CD14-positive monocyte (primary cell): ENCODE measurements around the gene EME1. TPM values are rescaled to one million over a fixed set of nuclear protein-coding genes. Genes with fewer than 3 reads are reported as not detected.

Source experiments
- DNase-seq, 3 donors: peaks; one replicate each; pipeline ENCODE4 v3.0.0-alpha.2; 2011 to 2022
- H2AFZ ChIP-seq: 2 replicates; pipeline ENCODE4 v1.6.0; 2012; ENCODE audit warnings: mild to moderate bottlenecking, low read depth, low read length, inconsistent platforms; ENCODE audit not compliant: insufficient read depth, poor library complexity, severe bottlenecking
- H3K27ac ChIP-seq, 2 donors: 1 replicate in 1 of 2; 2 replicates in 1 of 2; pipeline ENCODE4 v1.5.1; 2012 to 2013; ENCODE audit warnings: low read length in 2 of 2, control low read depth in 1 of 2, inconsistent platforms in 1 of 2, low read depth in 1 of 2, mild to moderate bottlenecking in 1 of 2
- H3K27me3 ChIP-seq, 2 donors: one replicate each; pipeline versions ENCODE4 v1.6.0 to v1.6.1; 2011 to 2013; ENCODE audit warnings: low read length in 2 of 2; ENCODE audit not compliant: control insufficient read depth in 2 of 2, insufficient read depth in 2 of 2
- H3K36me3 ChIP-seq, 2 donors: replicated peaks in 1 of 2; 1 replicate in 1 of 2; 2 replicates in 1 of 2; pipeline versions ENCODE4 v1.5.1 to v1.6.1; 2012 to 2013; ENCODE audit warnings: low read length in 2 of 2, control low read depth in 1 of 2, inconsistent platforms in 1 of 2, mild to moderate bottlenecking in 1 of 2; ENCODE audit not compliant: insufficient read depth in 2 of 2, control insufficient read depth in 1 of 2
- H3K4me1 ChIP-seq, 2 donors: 1 replicate in 1 of 2; 2 replicates in 1 of 2; pipeline versions ENCODE4 v1.5.1 to v1.6.1; 2012 to 2013; ENCODE audit warnings: low read length in 2 of 2, control low read depth in 1 of 2, inconsistent platforms in 1 of 2, mild to moderate bottlenecking in 1 of 2, moderate library complexity in 1 of 2; ENCODE audit not compliant: insufficient read depth in 2 of 2, control insufficient read depth in 1 of 2
- H3K4me2 ChIP-seq: replicated peaks from 2 replicates; pipeline ENCODE3; 2012; ENCODE audit warnings: low read length, moderate library complexity, mild to moderate bottlenecking; ENCODE audit not compliant: poor library complexity, severe bottlenecking; ENCODE audit errors: extremely low read depth
- H3K4me3 ChIP-seq, 3 experiments: fragments of 200-600 bp in 1 of 3; sonication (generic) in 1 of 3; replicated peaks in 1 of 3; 1 replicate in 2 of 3; 2 replicates in 1 of 3; pipeline ENCODE4 v1.5.1; 2011 to 2013; ENCODE audit warnings: low read length in 3 of 3, mild to moderate bottlenecking in 3 of 3, control low read depth in 2 of 3, low read depth in 2 of 3, inconsistent platforms in 1 of 3, moderate library complexity in 1 of 3
- H3K79me2 ChIP-seq: 2 replicates; pipeline ENCODE4 v1.6.0; 2012; ENCODE audit warnings: mild to moderate bottlenecking, control low read depth, inconsistent platforms, low read length, moderate library complexity; ENCODE audit not compliant: insufficient read depth
- H3K9ac ChIP-seq: 2 replicates; pipeline ENCODE4 v1.6.0; 2017; ENCODE audit warnings: low read length, mild to moderate bottlenecking; ENCODE audit not compliant: insufficient read depth, poor library complexity, severe bottlenecking
- H3K9me3 ChIP-seq, 2 donors: replicated peaks in 1 of 2; 1 replicate in 1 of 2; 2 replicates in 1 of 2; pipeline versions ENCODE4 v1.5.1 to v1.6.1; 2012 to 2013; ENCODE audit warnings: low read length in 2 of 2, control low read depth in 1 of 2; ENCODE audit not compliant: control insufficient read depth in 1 of 2, insufficient read depth in 1 of 2
- H4K20me1 ChIP-seq: 2 replicates; pipeline ENCODE4 v1.6.0; 2012; ENCODE audit warnings: mild to moderate bottlenecking, low read length, control low read depth, moderate library complexity; ENCODE audit not compliant: insufficient read depth
- H3K27ac Mint-ChIP-seq, 7 donors: one replicate each; pipeline ENCODE4 v1.8.0; 2020; ENCODE audit warnings: mild to moderate bottlenecking in 7 of 7, mixed read lengths in 7 of 7, moderate library complexity in 6 of 7, inconsistent platforms in 2 of 7
- H3K27me3 Mint-ChIP-seq, 3 donors: one replicate each; pipeline ENCODE4 v1.8.0; 2021 to 2022; ENCODE audit warnings: low read depth in 3 of 3, mild to moderate bottlenecking in 3 of 3, mixed read lengths in 3 of 3, moderate library complexity in 3 of 3, inconsistent platforms in 1 of 3
- H3K36me3 Mint-ChIP-seq, 2 donors: one replicate each; pipeline ENCODE4 v1.8.0; 2020; ENCODE audit warnings: mixed read lengths in 2 of 2, inconsistent platforms in 1 of 2, mild to moderate bottlenecking in 1 of 2
- H3K4me1 Mint-ChIP-seq: one replicate; pipeline ENCODE4 v1.8.0; 2020; ENCODE audit warnings: mild to moderate bottlenecking, mixed read lengths
- H3K4me3 Mint-ChIP-seq, 2 donors: one replicate each; pipeline ENCODE4 v1.8.0; 2020; ENCODE audit warnings: mild to moderate bottlenecking in 2 of 2, mixed read lengths in 2 of 2, moderate library complexity in 1 of 2
- H3K9me3 Mint-ChIP-seq, 7 donors: one replicate each; pipeline ENCODE4 v1.8.0; 2020 to 2022; ENCODE audit warnings: mixed read lengths in 7 of 7, mild to moderate bottlenecking in 6 of 7, moderate library complexity in 6 of 7, inconsistent platforms in 2 of 7
- WGBS: methylation state at CpG from one replicate; pipeline ENCODE4 v1.1.5; 2013; ENCODE audit warnings: missing lambda C conversion rate; ENCODE audit not compliant: insufficient coverage; 5-methylcytosine and 5-hydroxymethylcytosine counted together
- intact Hi-C, 2 donors: fragments of 100-400 bp; cut with micrococcal nuclease; formaldehyde crosslinking; loops; one replicate each; pipeline versions ENCODE4 v1.15.0 to v1.15.1; 2023
- polyA plus RNA-seq, 3 donors: library from polyadenylated mRNA; depleted of rRNA in 1 of 3; unstranded in 2 of 3; stranded (reverse) in 1 of 3; fragments of 300-500 nt in 2 of 3; fragments of >200 nt in 1 of 3; fragmentation: Illumina TruSeq in 2 of 3; gene quantifications; 1 replicate in 2 of 3; 2 replicates in 1 of 3; pipeline ENCODE4 v1.2.3, GENCODE V29; 2012 to 2021
- TF ChIP-seq, protein P1 (sequence below): fragments of 200-600 bp; IDR thresholded peaks from one replicate; pipeline ENCODE4 v1.8.0; 2022; ENCODE audit warnings: antibody characterized with exemption, mild to moderate bottlenecking

The EME1 gene
- polyA plus RNA-seq, 3 donors = 0.33 to 0.76 (median 0.43) TPM

DNA sequence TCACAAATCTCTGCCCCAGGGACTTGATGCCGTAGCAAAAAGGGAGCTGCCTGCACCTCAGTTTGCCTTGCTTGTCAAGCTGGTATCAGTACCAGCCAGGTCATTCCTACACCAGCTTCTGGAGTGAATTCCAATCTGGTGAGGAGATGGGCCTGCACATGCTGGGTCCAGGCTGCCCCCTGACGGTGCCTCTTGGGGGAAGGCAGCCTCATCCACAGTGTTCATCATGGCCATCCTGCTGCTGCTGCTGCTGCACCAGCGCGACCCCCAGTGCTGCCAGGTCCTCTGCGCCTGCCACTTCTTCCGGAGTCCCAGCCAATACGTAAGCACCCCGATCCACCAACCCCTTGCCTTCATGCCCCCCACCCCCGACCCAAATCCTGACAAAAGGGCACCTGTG lies 8.3 kb upstream of the EME1 start:
- no peak overlapping the region for H2AFZ ChIP-seq
- peaks cover 10% of the 10 kb centered on the region for H3K4me1 Mint-ChIP-seq
- no peak overlapping the region for H3K27ac ChIP-seq
- H3K4me2 ChIP-seq = no peak overlapping the region
- no peak overlapping the region for H3K4me3 ChIP-seq
- no peaks in the 10 kb centered on the region for H3K27me3 Mint-ChIP-seq
- TF ChIP-seq, protein P1, sequence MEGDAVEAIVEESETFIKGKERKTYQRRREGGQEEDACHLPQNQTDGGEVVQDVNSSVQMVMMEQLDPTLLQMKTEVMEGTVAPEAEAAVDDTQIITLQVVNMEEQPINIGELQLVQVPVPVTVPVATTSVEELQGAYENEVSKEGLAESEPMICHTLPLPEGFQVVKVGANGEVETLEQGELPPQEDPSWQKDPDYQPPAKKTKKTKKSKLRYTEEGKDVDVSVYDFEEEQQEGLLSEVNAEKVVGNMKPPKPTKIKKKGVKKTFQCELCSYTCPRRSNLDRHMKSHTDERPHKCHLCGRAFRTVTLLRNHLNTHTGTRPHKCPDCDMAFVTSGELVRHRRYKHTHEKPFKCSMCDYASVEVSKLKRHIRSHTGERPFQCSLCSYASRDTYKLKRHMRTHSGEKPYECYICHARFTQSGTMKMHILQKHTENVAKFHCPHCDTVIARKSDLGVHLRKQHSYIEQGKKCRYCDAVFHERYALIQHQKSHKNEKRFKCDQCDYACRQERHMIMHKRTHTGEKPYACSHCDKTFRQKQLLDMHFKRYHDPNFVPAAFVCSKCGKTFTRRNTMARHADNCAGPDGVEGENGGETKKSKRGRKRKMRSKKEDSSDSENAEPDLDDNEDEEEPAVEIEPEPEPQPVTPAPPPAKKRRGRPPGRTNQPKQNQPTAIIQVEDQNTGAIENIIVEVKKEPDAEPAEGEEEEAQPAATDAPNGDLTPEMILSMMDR = no peak
- H3K9me3 ChIP-seq = no peaks in the 10 kb centered on the region
- intact Hi-C loops = no loop called here
- no peak overlapping the region for H3K9ac ChIP-seq
- H3K79me2 ChIP-seq = no peaks in the 10 kb centered on the region
- peaks cover 55 to 64% of the 10 kb centered on the region in 2 donors for H3K36me3 ChIP-seq
- peaks cover 4% of the 10 kb centered on the region in 2 donors for H3K4me1 ChIP-seq
- no peak overlapping the region for H3K4me3 Mint-ChIP-seq
- peaks cover 54 to 64% of the 10 kb centered on the region in 2 donors for H3K36me3 Mint-ChIP-seq
- H3K27ac Mint-ChIP-seq = no peak overlapping the region
- peaks cover 12% of the 10 kb centered on the region for H4K20me1 ChIP-seq
- no peak for DNase-seq
- no peaks in the 10 kb centered on the region for H3K27me3 ChIP-seq
- peaks cover 0 to 2% (median 0%) of the 10 kb centered on the region in 7 donors for H3K9me3 Mint-ChIP-seq
- 94% methylated on average over 2 of the region's 9 CpGs for WGBS

GRCh38 chr17:50365165-50365564 lies 7.9 kb upstream of the EME1 start:
- no peak overlapping the region for H3K4me3 ChIP-seq
- H3K4me1 ChIP-seq = peaks cover 4% of the 10 kb centered on the region in 2 donors
- no peaks in the 10 kb centered on the region for H3K27me3 ChIP-seq
- no CpG with 5 or more reads among the region's 2 CpGs for WGBS
- peaks cover 57 to 64% of the 10 kb centered on the region in 2 donors for H3K36me3 Mint-ChIP-seq
- TF ChIP-seq, protein P1 = no peak
- peaks cover 59 to 64% of the 10 kb centered on the region in 2 donors for H3K36me3 ChIP-seq
- H3K9me3 ChIP-seq = no peaks in the 10 kb centered on the region
- no peak overlapping the region for H3K4me3 Mint-ChIP-seq
- peaks cover 10% of the 10 kb centered on the region for H3K4me1 Mint-ChIP-seq
- no peak overlapping the region for H2AFZ ChIP-seq
- no peak overlapping the region for H3K27ac ChIP-seq
- H3K9ac ChIP-seq = no peak overlapping the region
- DNase-seq = no peak
- peaks cover 15% of the 10 kb centered on the region for H4K20me1 ChIP-seq
- H3K27me3 Mint-ChIP-seq = no peaks in the 10 kb centered on the region
- peaks cover 4% of the 10 kb centered on the region for H3K79me2 ChIP-seq
- no peak overlapping the region for H3K4me2 ChIP-seq
- intact Hi-C loops = no loop called here
- peaks cover 0 to 2% (median 0%) of the 10 kb centered on the region in 7 donors for H3K9me3 Mint-ChIP-seq
- H3K27ac Mint-ChIP-seq = no peak overlapping the region
